A549 (cell line): Measurements from ENCODE around the gene PNKP. TPM values are rescaled to one million over a fixed set of nuclear protein-coding genes. Genes with fewer than 3 reads are reported as not detected.

ENCODE experiments used
- ATAC-seq, 2 experiments: fragments of 200-7000 bp in 1 of 2; fragments of >200 bp in 1 of 2; cut with Nextera tagmentation in 1 of 2; cut with Tn5 transposase in 1 of 2; 3 replicates each; pipeline versions ENCODE4 v1.8.0 to v1.9.1; 2018 to 2020; ENCODE audit warnings: mild to moderate bottlenecking in 1 of 2, moderate library complexity in 1 of 2
- CTCF ChIA-PET: fragments of 300-600 bp; sonication (Branson Sonifier 250); formaldehyde crosslinking; extraction: SDS; loops from one replicate; lab custom pipeline; 2021; ENCODE audit warnings: antibody characterized with exemption, inconsistent platforms; lab: Yijun Ruan, JAX
- POLR2A ChIA-PET: fragments of 350-600 bp; formaldehyde crosslinking; extraction: SDS; loops from one replicate; lab custom pipeline; 2021; ENCODE audit warnings: antibody characterized with exemption, inconsistent platforms; lab: Yijun Ruan, JAX
- DNase-seq, 2 experiments: peaks; one replicate each; pipeline versions ENCODE4 v3.0.0 to v3.0.0-alpha.2; 2011 to 2016; ENCODE audit warnings: low read depth in 1 of 2, low spot score in 1 of 2
- FAIRE-seq: peaks from 2 replicates; lab custom pipeline; 2011; peaks lifted over from hg19 to GRCh38; lab: Jason Lieb, UNC
- H3K27ac ChIP-seq, 2 experiments: fragments of >200 bp; sonication (Bioruptor Twin); formaldehyde crosslinking; 3 replicates each; pipeline ENCODE4 v1.5.1; 2016 to 2017
- H3K4me1 ChIP-seq: fragments of >200 bp; sonication (Bioruptor Twin); formaldehyde crosslinking; 3 replicates; pipeline ENCODE4 v1.6.1; 2016
- H3K4me2 ChIP-seq: fragments of >200 bp; sonication (Bioruptor Twin); formaldehyde crosslinking; 3 replicates; pipeline ENCODE4 v1.6.1; 2016
- H3K4me3 ChIP-seq: fragments of >200 bp; sonication (Bioruptor Twin); formaldehyde crosslinking; 3 replicates; pipeline ENCODE4 v1.5.1; 2016
- H3K9me3 ChIP-seq: fragments of >200 bp; sonication (Bioruptor Twin); formaldehyde crosslinking; 3 replicates; pipeline ENCODE4 v1.6.1; 2016
- CBX2 ChIP-seq: fragments of 200-600 bp; sonication (generic); IDR thresholded peaks from 2 replicates; pipeline ENCODE4 v1.6.1; 2016; ENCODE audit warnings: low read depth, mild to moderate bottlenecking, borderline replicate concordance
- CBX8 ChIP-seq: fragments of 200-600 bp; sonication (generic); IDR thresholded peaks from 2 replicates; pipeline ENCODE4 v1.6.1; 2016
- CHD2 ChIP-seq: fragments of 150-350 bp; IDR thresholded peaks from 2 replicates; pipeline ENCODE4 v1.6.1; 2014; ENCODE audit warnings: low read length; ENCODE audit not compliant: partially characterized antibody
- EP300 ChIP-seq, 2 experiments: fragments of >200 bp; sonication (Bioruptor Twin); formaldehyde crosslinking; IDR thresholded peaks; 2 replicates in 1 of 2; 3 replicates in 1 of 2; pipeline ENCODE4 v1.6.1; 2016 to 2017
- FOSB ChIP-seq: fragments of 250-450 bp; sonication (Bioruptor Pico); IDR thresholded peaks from 2 replicates; pipeline ENCODE4 v1.5.0; 2020; ENCODE audit warnings: mild to moderate bottlenecking, moderate library complexity
- GATA3 ChIP-seq: IDR thresholded peaks from 2 replicates; pipeline ENCODE4 v1.6.1; 2012; ENCODE audit warnings: borderline replicate concordance
- HOXA7 ChIP-seq: fragments of 250-450 bp; sonication (Bioruptor Pico); IDR thresholded peaks from 2 replicates; pipeline ENCODE4 v1.5.0; 2020; ENCODE audit warnings: mild to moderate bottlenecking, moderate library complexity
- HOXB13 ChIP-seq: fragments of 250-450 bp; sonication (Bioruptor Pico); IDR thresholded peaks from 2 replicates; pipeline ENCODE4 v1.5.0; 2020; ENCODE audit warnings: low read depth, mild to moderate bottlenecking, moderate library complexity
- HOXB5 ChIP-seq: fragments of 250-450 bp; sonication (Bioruptor Pico); IDR thresholded peaks from 2 replicates; pipeline ENCODE4 v1.5.0; 2020; ENCODE audit warnings: mild to moderate bottlenecking, moderate library complexity
- JUN ChIP-seq, 2 experiments: fragments of >200 bp; sonication (Bioruptor Twin); formaldehyde crosslinking; IDR thresholded peaks; 2 replicates in 1 of 2; 3 replicates in 1 of 2; pipeline ENCODE4 v1.6.1; 2016 to 2017
- JUNB ChIP-seq: fragments of >200 bp; sonication (Bioruptor Twin); formaldehyde crosslinking; IDR thresholded peaks from 2 replicates; pipeline ENCODE4 v1.6.1; 2016
- MAFK ChIP-seq: fragments of 450-650 bp; IDR thresholded peaks from 2 replicates; pipeline ENCODE4 v1.6.1; 2014; ENCODE audit not compliant: partially characterized antibody
- MAZ ChIP-seq: fragments of 150-350 bp; IDR thresholded peaks from 2 replicates; pipeline ENCODE4 v1.6.1; 2014; ENCODE audit warnings: antibody characterized with exemption, low read depth, low read length, borderline replicate concordance
- MYC ChIP-seq: IDR thresholded peaks from 2 replicates; pipeline ENCODE4 v1.6.1; 2012; ENCODE audit warnings: mild to moderate bottlenecking, inconsistent platforms, low read length, improper control_type of control experiment, borderline replicate concordance
- NR3C1 ChIP-seq: fragments of >200 bp; sonication (Bioruptor Twin); formaldehyde crosslinking; IDR thresholded peaks from 3 replicates; pipeline ENCODE4 v1.6.1; 2017
- POLR2A ChIP-seq: IDR thresholded peaks from 2 replicates; pipeline ENCODE4 v1.6.1; 2012; ENCODE audit warnings: mild to moderate bottlenecking, low read length
- POLR2AphosphoS2 ChIP-seq: conservative IDR thresholded peaks from 2 replicates; pipeline ENCODE4 v1.6.1; 2012; ENCODE audit warnings: low read length, improper control_type of control experiment, inconsistent platforms
- RARB ChIP-seq: fragments of 250-450 bp; sonication (Bioruptor Pico); IDR thresholded peaks from 2 replicates; pipeline ENCODE4 v1.8.0; 2021; ENCODE audit warnings: mild to moderate bottlenecking, moderate library complexity
- RCOR1 ChIP-seq: fragments of 150-350 bp; IDR thresholded peaks from 2 replicates; pipeline ENCODE4 v1.6.1; 2014; ENCODE audit warnings: antibody characterized with exemption, low read length, low read depth
- SREBF2 ChIP-seq: fragments of 450-650 bp; IDR thresholded peaks from 2 replicates; pipeline ENCODE4 v1.6.1; 2014; ENCODE audit warnings: mild to moderate bottlenecking, moderate library complexity
- TP53 ChIP-seq: fragments of 250-450 bp; sonication (Bioruptor Pico); IDR thresholded peaks from 2 replicates; pipeline ENCODE4 v1.5.0; 2021; ENCODE audit warnings: mild to moderate bottlenecking, moderate library complexity
- ZNF302 ChIP-seq: fragments of 250-450 bp; sonication (Bioruptor Pico); IDR thresholded peaks from 2 replicates; pipeline ENCODE4 v1.9.0; 2021; ENCODE audit warnings: inconsistent platforms, mild to moderate bottlenecking, moderate library complexity
- ZSCAN20 ChIP-seq: fragments of 250-450 bp; sonication (Bioruptor Pico); IDR thresholded peaks from 2 replicates; pipeline ENCODE4 v1.8.0; 2022; ENCODE audit warnings: mild to moderate bottlenecking, moderate library complexity
- WGBS: methylation state at CpG from one replicate; pipeline ENCODE4 v1.1.6; 2017; ENCODE audit errors: missing lambda C conversion rate; 5-methylcytosine and 5-hydroxymethylcytosine counted together
- polyA plus RNA-seq, 4 experiments: library from polyadenylated mRNA; depleted of rRNA in 3 of 4; stranded (reverse); fragments of >200 nt; fragmentation: RNase III in 1 of 4; extraction: RNeasy Plus Mini Kit Qiagen cat#74134 plus additional on column Dnase treatment in 1 of 4; gene quantifications; 2 replicates in 3 of 4; 3 replicates in 1 of 4; pipeline ENCODE4 v1.2.3, GENCODE V29; 2011 to 2017
- TF ChIP-seq, protein P1 (sequence below): fragments of 200-600 bp; sonication (generic); IDR thresholded peaks from 2 replicates; pipeline ENCODE4 v1.6.1; 2016; ENCODE audit warnings: antibody characterized with exemption, mild to moderate bottlenecking, moderate library complexity
- TF ChIP-seq, protein P2 (sequence below): fragments of >200 bp; sonication (Bioruptor Twin); formaldehyde crosslinking; IDR thresholded peaks from 2 replicates; pipeline ENCODE4 v1.6.1; 2016
- TF ChIP-seq, protein P3 (sequence below): fragments of >200 bp; sonication (Bioruptor Twin); formaldehyde crosslinking; IDR thresholded peaks from 3 replicates; pipeline ENCODE4 v1.5.1; 2016
- TF ChIP-seq, protein P4 (sequence below): IDR thresholded peaks from 2 replicates; pipeline ENCODE4 v1.6.1; 2012

The PNKP gene
- polyA plus RNA-seq, 2 of the 4 experiments (the other 2 are of a cell fraction): 23.3 to 71.2 TPM

DNA sequence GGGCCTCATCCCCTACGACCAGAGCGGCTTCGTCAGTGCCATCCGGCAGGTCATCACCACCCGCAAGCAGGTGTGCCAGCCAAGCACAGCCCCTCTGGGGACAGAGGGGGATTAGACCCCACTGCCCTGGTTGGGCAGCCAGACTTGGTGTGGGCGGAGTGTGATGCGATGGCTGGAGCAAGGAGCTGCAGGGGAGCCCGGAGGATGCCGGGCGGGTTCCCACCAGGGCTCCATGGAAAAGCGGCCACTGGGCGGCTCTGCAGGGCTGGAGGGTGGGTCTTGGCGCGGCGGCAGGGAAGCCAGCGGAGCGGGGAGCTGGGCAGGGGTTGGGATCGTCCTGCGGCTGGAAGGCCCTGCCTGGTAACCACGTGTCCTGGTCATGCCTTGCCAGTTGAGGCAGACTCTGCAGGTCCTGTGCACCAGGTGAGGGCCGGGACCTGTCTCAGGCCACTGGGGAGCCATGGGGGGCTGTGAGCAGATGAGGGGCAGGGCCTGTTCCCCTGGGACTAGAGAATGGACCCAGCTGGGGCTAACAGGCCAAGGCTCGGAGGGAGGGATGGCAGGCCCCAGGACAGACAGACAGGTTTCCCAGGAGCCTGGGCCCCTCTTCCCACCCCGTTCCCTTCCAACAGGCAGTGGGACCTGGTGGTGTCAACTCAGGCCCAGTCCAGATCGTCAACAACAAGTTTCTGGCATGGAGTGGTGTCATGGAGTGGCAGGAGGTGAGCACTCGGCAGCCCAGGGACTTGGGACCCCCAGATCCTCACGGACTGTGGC lies 10.1 kb downstream of the PNKP start (continued):
- TF ChIP-seq, protein P1, sequence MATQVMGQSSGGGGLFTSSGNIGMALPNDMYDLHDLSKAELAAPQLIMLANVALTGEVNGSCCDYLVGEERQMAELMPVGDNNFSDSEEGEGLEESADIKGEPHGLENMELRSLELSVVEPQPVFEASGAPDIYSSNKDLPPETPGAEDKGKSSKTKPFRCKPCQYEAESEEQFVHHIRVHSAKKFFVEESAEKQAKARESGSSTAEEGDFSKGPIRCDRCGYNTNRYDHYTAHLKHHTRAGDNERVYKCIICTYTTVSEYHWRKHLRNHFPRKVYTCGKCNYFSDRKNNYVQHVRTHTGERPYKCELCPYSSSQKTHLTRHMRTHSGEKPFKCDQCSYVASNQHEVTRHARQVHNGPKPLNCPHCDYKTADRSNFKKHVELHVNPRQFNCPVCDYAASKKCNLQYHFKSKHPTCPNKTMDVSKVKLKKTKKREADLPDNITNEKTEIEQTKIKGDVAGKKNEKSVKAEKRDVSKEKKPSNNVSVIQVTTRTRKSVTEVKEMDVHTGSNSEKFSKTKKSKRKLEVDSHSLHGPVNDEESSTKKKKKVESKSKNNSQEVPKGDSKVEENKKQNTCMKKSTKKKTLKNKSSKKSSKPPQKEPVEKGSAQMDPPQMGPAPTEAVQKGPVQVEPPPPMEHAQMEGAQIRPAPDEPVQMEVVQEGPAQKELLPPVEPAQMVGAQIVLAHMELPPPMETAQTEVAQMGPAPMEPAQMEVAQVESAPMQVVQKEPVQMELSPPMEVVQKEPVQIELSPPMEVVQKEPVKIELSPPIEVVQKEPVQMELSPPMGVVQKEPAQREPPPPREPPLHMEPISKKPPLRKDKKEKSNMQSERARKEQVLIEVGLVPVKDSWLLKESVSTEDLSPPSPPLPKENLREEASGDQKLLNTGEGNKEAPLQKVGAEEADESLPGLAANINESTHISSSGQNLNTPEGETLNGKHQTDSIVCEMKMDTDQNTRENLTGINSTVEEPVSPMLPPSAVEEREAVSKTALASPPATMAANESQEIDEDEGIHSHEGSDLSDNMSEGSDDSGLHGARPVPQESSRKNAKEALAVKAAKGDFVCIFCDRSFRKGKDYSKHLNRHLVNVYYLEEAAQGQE: no peak
- TF ChIP-seq TP53 (CRISPR knock-in tag): 0 out of 2 replicates have a peak, but pooled peaks have one; percentile 29
- no peak for TF ChIP-seq CHD2
- TF ChIP-seq ZNF302: no peak
- TF ChIP-seq POLR2AphosphoS2: peak; percentile 67
- TF ChIP-seq SREBF2: no peak
- TF ChIP-seq RARB (CRISPR knock-in tag): no peak
- no peak for TF ChIP-seq HOXB13 (CRISPR knock-in tag)
- TF ChIP-seq, protein P2, sequence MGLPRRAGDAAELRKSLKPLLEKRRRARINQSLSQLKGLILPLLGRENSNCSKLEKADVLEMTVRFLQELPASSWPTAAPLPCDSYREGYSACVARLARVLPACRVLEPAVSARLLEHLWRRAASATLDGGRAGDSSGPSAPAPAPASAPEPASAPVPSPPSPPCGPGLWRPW: no peak
- no peak for TF ChIP-seq JUNB
- TF ChIP-seq POLR2A: peak; percentile 21; the same call in 1 of the 2 replicates
- no peak for TF ChIP-seq MAFK
- TF ChIP-seq MAZ: no peak
- peak; percentile 60; the same call in 1 of the 2 replicates for TF ChIP-seq FOSB

DNA sequence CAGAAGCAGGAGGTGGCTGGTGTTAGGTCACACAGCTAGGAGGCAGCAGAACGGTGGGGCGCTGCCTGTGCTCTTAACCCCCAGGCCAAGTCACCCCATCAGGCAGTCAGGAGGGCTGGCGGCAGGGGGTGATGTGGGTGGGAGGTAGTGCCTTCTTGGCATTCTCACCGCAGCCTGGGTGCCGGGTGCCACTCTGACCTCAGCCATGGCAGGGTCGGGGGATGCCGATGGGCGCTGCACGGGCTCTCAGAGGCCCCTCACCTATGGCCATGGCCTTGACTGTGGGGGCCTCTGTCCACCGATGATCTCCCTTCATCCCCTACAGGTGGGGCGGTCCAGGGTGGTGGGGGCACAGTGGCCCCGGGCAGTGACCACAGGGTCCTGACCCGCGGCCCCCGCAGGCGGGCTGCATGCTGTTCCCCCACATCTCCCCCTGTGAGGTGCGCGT lies 10.8 kb downstream of the PNKP start:
- TF ChIP-seq CBX2 (no peak), MYC (no peak), ZSCAN20 (CRISPR knock-in tag) (no peak), HOXB13 (CRISPR knock-in tag) (no peak), HOXB5 (CRISPR knock-in tag) (no peak), GATA3 (no peak), RCOR1 (no peak), POLR2A (0 out of 2 replicates have a peak, but pooled peaks have one; percentile 9), JUN (IDR thresholded peaks at IDR 0.05) (peak in 1 of 2 experiments; percentile 57; a peak in 1 of 5 replicates), CBX8 (no peak), EP300 (IDR thresholded peaks at IDR 0.05) (no peak), HOXA7 (CRISPR knock-in tag) (no peak), TP53 (CRISPR knock-in tag) (no peak), NR3C1 (no peak)
- TF ChIP-seq, protein P3, sequence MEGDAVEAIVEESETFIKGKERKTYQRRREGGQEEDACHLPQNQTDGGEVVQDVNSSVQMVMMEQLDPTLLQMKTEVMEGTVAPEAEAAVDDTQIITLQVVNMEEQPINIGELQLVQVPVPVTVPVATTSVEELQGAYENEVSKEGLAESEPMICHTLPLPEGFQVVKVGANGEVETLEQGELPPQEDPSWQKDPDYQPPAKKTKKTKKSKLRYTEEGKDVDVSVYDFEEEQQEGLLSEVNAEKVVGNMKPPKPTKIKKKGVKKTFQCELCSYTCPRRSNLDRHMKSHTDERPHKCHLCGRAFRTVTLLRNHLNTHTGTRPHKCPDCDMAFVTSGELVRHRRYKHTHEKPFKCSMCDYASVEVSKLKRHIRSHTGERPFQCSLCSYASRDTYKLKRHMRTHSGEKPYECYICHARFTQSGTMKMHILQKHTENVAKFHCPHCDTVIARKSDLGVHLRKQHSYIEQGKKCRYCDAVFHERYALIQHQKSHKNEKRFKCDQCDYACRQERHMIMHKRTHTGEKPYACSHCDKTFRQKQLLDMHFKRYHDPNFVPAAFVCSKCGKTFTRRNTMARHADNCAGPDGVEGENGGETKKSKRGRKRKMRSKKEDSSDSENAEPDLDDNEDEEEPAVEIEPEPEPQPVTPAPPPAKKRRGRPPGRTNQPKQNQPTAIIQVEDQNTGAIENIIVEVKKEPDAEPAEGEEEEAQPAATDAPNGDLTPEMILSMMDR: no peak
- TF ChIP-seq, protein P1: no peak
- TF ChIP-seq, protein P4, sequence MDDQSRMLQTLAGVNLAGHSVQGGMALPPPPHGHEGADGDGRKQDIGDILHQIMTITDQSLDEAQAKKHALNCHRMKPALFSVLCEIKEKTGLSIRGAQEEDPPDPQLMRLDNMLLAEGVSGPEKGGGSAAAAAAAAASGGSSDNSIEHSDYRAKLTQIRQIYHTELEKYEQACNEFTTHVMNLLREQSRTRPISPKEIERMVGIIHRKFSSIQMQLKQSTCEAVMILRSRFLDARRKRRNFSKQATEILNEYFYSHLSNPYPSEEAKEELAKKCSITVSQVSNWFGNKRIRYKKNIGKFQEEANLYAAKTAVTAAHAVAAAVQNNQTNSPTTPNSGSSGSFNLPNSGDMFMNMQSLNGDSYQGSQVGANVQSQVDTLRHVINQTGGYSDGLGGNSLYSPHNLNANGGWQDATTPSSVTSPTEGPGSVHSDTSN: peak; percentile 70; the same call in 1 of the 2 replicates
- FAIRE-seq (no peak), ATAC-seq (peak; percentile 0 to 1; a peak in 2 of 6 replicates), DNase-seq (no peak)
- Histone ChIP-seq H3K4me2 (no peak overlapping the region), H3K4me3 (no peak overlapping the region), H3K9me3 (no peaks in the 10 kb centered on the region), H3K4me1 (peaks cover 44% of the 10 kb centered on the region), H3K27ac (no peak overlapping the region)
- POLR2A ChIA-PET: interaction anchor here (2.7 kb wide), 1 partner anchor 20 kb away, joined by 7 read pairs; the partner anchor contains the start of gene AKT1S1
- CTCF ChIA-PET: interaction anchor here (0.9 kb wide), 1 partner anchor 13 kb away, joined by 3 read pairs; no protein-coding TSS in a partner anchor
- WGBS: 92% methylated on average over 11 of the region's 18 CpGs
